H1 (cell line): ENCODE data around the gene CA10. TPM values are rescaled to one million over a fixed set of nuclear protein-coding genes. Genes with fewer than 3 reads are reported as not detected.

Experiments used
- CTCF ChIA-PET: fragments of 300-600 bp; sonication (Branson Sonifier 250); formaldehyde crosslinking; loops from one replicate; lab custom pipeline; 2021; ENCODE audit not compliant: partially characterized antibody; lab: Charles Lee
- POLR2A ChIA-PET: fragments of 300-600 bp; sonication (Branson Sonifier 250); formaldehyde crosslinking; loops from one replicate; lab custom pipeline; 2021; ENCODE audit warnings: inconsistent platforms; ENCODE audit not compliant: partially characterized antibody; lab: Charles Lee
- DNase-seq, 2 experiments: peaks; one replicate each; pipeline versions ENCODE4 v3.0.0 to v3.0.0-alpha.2; 2010 to 2022; ENCODE audit warnings: low spot score in 2 of 2, low read depth in 1 of 2, mixed read lengths in 1 of 2
- FAIRE-seq: peaks from 2 replicates; lab custom pipeline; 2011; peaks lifted over from hg19 to GRCh38; lab: Jason Lieb, UNC
- H2AFZ ChIP-seq: 2 replicates; pipeline ENCODE4 v1.8.1; 2012; ENCODE audit warnings: low read length, inconsistent platforms
- H2AK5ac ChIP-seq: 2 replicates; pipeline ENCODE4 v1.6.1; 2013; ENCODE audit warnings: low read depth, low read length
- H2BK120ac ChIP-seq: replicated peaks from 2 replicates; pipeline ENCODE3; 2013; ENCODE audit warnings: low read depth, low read length, inconsistent platforms
- H2BK12ac ChIP-seq: 2 replicates; pipeline ENCODE4 v1.6.1; 2013; ENCODE audit warnings: low read depth, low read length
- H2BK15ac ChIP-seq: 2 replicates; pipeline ENCODE4 v1.6.1; 2013; ENCODE audit warnings: low read length
- H2BK20ac ChIP-seq: 2 replicates; pipeline ENCODE4 v1.6.1; 2013; ENCODE audit warnings: low read length
- H2BK5ac ChIP-seq: 2 replicates; pipeline ENCODE4 v1.6.1; 2013; ENCODE audit warnings: low read depth, low read length
- H3K14ac ChIP-seq: 2 replicates; pipeline ENCODE4 v1.6.1; 2013; ENCODE audit warnings: inconsistent platforms; ENCODE audit not compliant: insufficient read length
- H3K18ac ChIP-seq: 2 replicates; pipeline ENCODE4 v1.6.1; 2013; ENCODE audit warnings: low read length; ENCODE audit errors: extremely low read depth
- H3K23ac ChIP-seq: 2 replicates; pipeline ENCODE4 v1.6.1; 2013; ENCODE audit warnings: inconsistent platforms; ENCODE audit not compliant: insufficient read length
- H3K23me2 ChIP-seq: 2 replicates; pipeline ENCODE4 v1.6.1; 2013; ENCODE audit warnings: low read depth, low read length
- H3K27ac ChIP-seq: 2 replicates; pipeline ENCODE4 v1.6.1; 2011; ENCODE audit warnings: low read depth, low read length, inconsistent platforms
- H3K27me3 ChIP-seq, 4 experiments: replicated peaks in 1 of 4; 1 replicate in 1 of 4; 2 replicates in 3 of 4; pipeline versions ENCODE4 v1.6.1 to v1.8.1; 2011 to 2013; ENCODE audit warnings: low read length in 3 of 4, mild to moderate bottlenecking in 3 of 4, inconsistent platforms in 2 of 4, mixed read lengths in 2 of 4, moderate library complexity in 1 of 4; ENCODE audit not compliant: control insufficient read depth in 3 of 4, insufficient read depth in 3 of 4; ENCODE audit errors: extremely low read depth in 1 of 4
- H3K36me3 ChIP-seq, 4 experiments: 2 replicates each; pipeline versions ENCODE4 v1.6.1 to v1.8.1; 2011 to 2013; ENCODE audit warnings: mild to moderate bottlenecking in 4 of 4, low read length in 3 of 4, moderate library complexity in 2 of 4, control low read depth in 1 of 4, inconsistent platforms in 1 of 4; ENCODE audit not compliant: insufficient read depth in 4 of 4, control insufficient read depth in 2 of 4
- H3K4ac ChIP-seq: replicated peaks from 2 replicates; pipeline ENCODE3; 2013; ENCODE audit warnings: low read length, low read depth, mixed read lengths, inconsistent platforms; ENCODE audit not compliant: insufficient read length
- H3K4me1 ChIP-seq, 4 experiments: replicated peaks in 1 of 4; 1 replicate in 1 of 4; 2 replicates in 3 of 4; pipeline versions ENCODE4 v1.6.1 to v1.8.1; 2011 to 2013; ENCODE audit warnings: low read length in 3 of 4, inconsistent platforms in 2 of 4, mixed read lengths in 1 of 4; ENCODE audit not compliant: insufficient read depth in 4 of 4, control insufficient read depth in 3 of 4
- H3K4me2 ChIP-seq, 2 experiments: 2 replicates each; pipeline versions ENCODE4 v1.6.1 to v1.8.1; 2011 to 2013; ENCODE audit warnings: low read depth in 2 of 2, low read length in 2 of 2, control low read depth in 1 of 2, inconsistent platforms in 1 of 2, mild to moderate bottlenecking in 1 of 2; ENCODE audit not compliant: insufficient read depth in 1 of 2
- H3K4me3 ChIP-seq, 4 experiments: fragments of 200-600, 300-600 bp in 1 of 4; sonication (generic), shearing (Covaris generic), sonication (Bioruptor Twin) in 1 of 4; 2 replicates each; pipeline versions ENCODE4 v1.5.1 to v1.8.1; 2011 to 2016; ENCODE audit warnings: low read length in 4 of 4, low read depth in 3 of 4, control low read depth in 2 of 4, inconsistent platforms in 2 of 4, mild to moderate bottlenecking in 2 of 4, mixed read lengths in 1 of 4, moderate library complexity in 1 of 4; ENCODE audit not compliant: insufficient read depth in 2 of 4; ENCODE audit errors: extremely low read depth in 1 of 4
- H3K56ac ChIP-seq: replicated peaks from 2 replicates; pipeline ENCODE3; 2013; ENCODE audit warnings: low read depth, mild to moderate bottlenecking, mixed read lengths, low read length, inconsistent platforms; ENCODE audit not compliant: insufficient read length
- H3K79me1 ChIP-seq: 2 replicates; pipeline ENCODE4 v1.6.1; 2013; ENCODE audit warnings: low read depth, low read length, control low read depth
- H3K79me2 ChIP-seq, 2 experiments: 2 replicates each; pipeline versions ENCODE4 v1.6.1 to v1.8.1; 2012 to 2013; ENCODE audit warnings: low read length in 2 of 2, mild to moderate bottlenecking in 2 of 2, inconsistent platforms in 1 of 2; ENCODE audit not compliant: insufficient read depth in 2 of 2, control insufficient read depth in 1 of 2
- H3K9ac ChIP-seq, 4 experiments: replicated peaks in 1 of 4; 1 replicate in 1 of 4; 2 replicates in 3 of 4; pipeline versions ENCODE4 v1.6.1 to v1.8.1; 2011 to 2013; ENCODE audit warnings: low read depth in 3 of 4, low read length in 3 of 4, control low read depth in 2 of 4, mild to moderate bottlenecking in 2 of 4, moderate library complexity in 2 of 4, inconsistent platforms in 1 of 4; ENCODE audit errors: extremely low read depth in 1 of 4
- H3K9me3 ChIP-seq, 2 experiments: 2 replicates each; pipeline versions ENCODE4 v1.6.1 to v1.8.1; 2012 to 2013; ENCODE audit warnings: mild to moderate bottlenecking in 2 of 2, moderate library complexity in 2 of 2, control low read depth in 1 of 2, inconsistent platforms in 1 of 2, low read depth in 1 of 2, low read length in 1 of 2, mixed read lengths in 1 of 2; ENCODE audit not compliant: insufficient read depth in 2 of 2
- H4K20me1 ChIP-seq, 2 experiments: replicated peaks in 1 of 2; 2 replicates each; pipeline versions ENCODE3 to v1.8.1; 2011 to 2013; ENCODE audit warnings: inconsistent platforms in 2 of 2, low read length in 2 of 2, mild to moderate bottlenecking in 1 of 2; ENCODE audit not compliant: insufficient read depth in 2 of 2, control insufficient read depth in 1 of 2
- H4K5ac ChIP-seq: 2 replicates; pipeline ENCODE4 v1.6.1; 2013; ENCODE audit warnings: low read length, low read depth, mixed read lengths, inconsistent platforms; ENCODE audit not compliant: insufficient read length
- H4K8ac ChIP-seq: 2 replicates; pipeline ENCODE4 v1.8.0; 2013; ENCODE audit warnings: mild to moderate bottlenecking, moderate library complexity, low read length, inconsistent platforms; ENCODE audit not compliant: insufficient read depth; ENCODE audit errors: extremely low read depth
- H4K91ac ChIP-seq: replicated peaks from 2 replicates; pipeline ENCODE3; 2013; ENCODE audit warnings: low read length, mixed read lengths, inconsistent platforms; ENCODE audit not compliant: insufficient read length
- E2F6 ChIP-seq: IDR thresholded peaks from 2 replicates; pipeline ENCODE4 v1.6.1; 2012; ENCODE audit warnings: inconsistent platforms
- SUZ12 ChIP-seq: fragments of 200-600 bp; sonication (generic); IDR thresholded peaks from 2 replicates; pipeline ENCODE4 v1.6.1; 2012; ENCODE audit warnings: mild to moderate bottlenecking, inconsistent platforms, low read length, moderate library complexity, mixed read lengths
- WGBS, 2 experiments: shearing (Covaris generic) in 1 of 2; methylation state at CpG; one replicate each; pipeline versions ENCODE4 v1.1.6 to v1.1.7; 2013 to 2015; ENCODE audit warnings: low lambda C conversion rate in 2 of 2, mixed read lengths in 2 of 2, inconsistent platforms in 1 of 2, low coverage in 1 of 2, missing lambda C conversion rate in 1 of 2; ENCODE audit not compliant: insufficient replicate concordance in 2 of 2, insufficient coverage in 1 of 2, insufficient read length in 1 of 2; ENCODE audit errors: extremely low coverage in 1 of 2, missing lambda C conversion rate in 1 of 2; 5-methylcytosine and 5-hydroxymethylcytosine counted together
- polyA plus RNA-seq, 7 experiments: library from polyadenylated mRNA; depleted of rRNA in 3 of 7; stranded (reverse) in 5 of 7; unstranded in 2 of 7; fragments of >200 nt in 5 of 7; fragments of 200-250 nt in 2 of 7; gene quantifications; 1 replicate in 5 of 7; 2 replicates in 1 of 7; 4 replicates in 1 of 7; pipeline versions ENCODE4 v1.2.1 to v1.2.3, GENCODE V29; 2011 to 2013; ENCODE audit warnings: missing spikeins in 2 of 7, mixed read lengths in 2 of 7
- total RNA-seq: library from RNA; stranded (reverse); fragmentation: NEBNext Ultra II Directional; extraction: Animal tissue kit (Norgen Biotek cat#: 25700); gene quantifications from 2 replicates; pipeline ENCODE4 v1.2.1, GENCODE V29; 2021

Gene CA10
- total and polyA plus RNA-seq, 2 of the 8 experiments (the other 6 are each of a cell fraction or from before 2014, with no cell fraction given), result 0.60 to 0.63 TPM

GRCh38 chr17:51610155-51610554, 548.4 kb downstream of the CA10 start:
- Histone ChIP-seq H3K23me2 (no peaks in the 10 kb centered on the region), H3K9ac (no peak overlapping the region), H3K14ac (no peak overlapping the region), H3K9me3 (no peaks in the 10 kb centered on the region), H3K36me3 (no peaks in the 10 kb centered on the region), H3K23ac (no peak overlapping the region), H2BK12ac (no peak overlapping the region), H3K27ac (no peak overlapping the region), H4K20me1 (no peaks in the 10 kb centered on the region), H2BK5ac (no peak overlapping the region), H2BK20ac (no peak overlapping the region), H4K8ac (no peak overlapping the region), H2AFZ (no peak overlapping the region), H3K18ac (no peak overlapping the region), H3K4me1 (no peaks in the 10 kb centered on the region), H2BK15ac (no peak overlapping the region), H3K4ac (no peak overlapping the region), H3K79me1 (no peaks in the 10 kb centered on the region), H2BK120ac (no peak overlapping the region), H3K4me3 (no peak overlapping the region), H2AK5ac (no peak overlapping the region), H3K4me2 (no peak overlapping the region), H3K56ac (no peak overlapping the region), H3K27me3 (no peaks in the 10 kb centered on the region), H4K91ac (no peak overlapping the region), H3K79me2 (no peaks in the 10 kb centered on the region), H4K5ac (no peak overlapping the region)
- DNase-seq, result no peak
- ChIA-PET CTCF (interaction anchor here (1.1 kb wide), 1 partner anchor 258 kb away, joined by 4 read pairs; no protein-coding TSS in a partner anchor), POLR2A (no interaction called here)
- TF ChIP-seq SUZ12, result no peak
- TF ChIP-seq E2F6, result no peak
- FAIRE-seq, result no peak
- 94% methylated on average over 4 of the region's 4 CpGs; no CpG with 5 or more reads in 1 of the 2 experiments for WGBS, 2 experiments
